Heart left ventricle (tissue), 16 donors: ENCODE results near the gene PLOD2. TPM values are rescaled to one million over a fixed set of nuclear protein-coding genes. Genes with fewer than 3 reads are reported as not detected.

Experiments used
- ATAC-seq, 4 donors: fragments of 200-7000 bp; cut with Tn5 transposase; one replicate each; pipeline ENCODE4 v1.9.1; 2020 to 2022; ENCODE audit warnings: moderate library complexity in 4 of 4, mild to moderate bottlenecking in 3 of 4, moderate number of reproducible peaks in 1 of 4
- DNase-seq, 5 donors: peaks; one replicate each; pipeline ENCODE4 v3.0.0-alpha.2; 2020
- H3K27ac ChIP-seq, 12 donors: fragments of 200-600 bp; sonication (generic) in 4 of 12; one replicate each; pipeline versions ENCODE4 v1.5.0 to v1.8.0; 2016 to 2022; ENCODE audit warnings: mild to moderate bottlenecking in 2 of 12
- H3K27me3 ChIP-seq, 9 donors: fragments of 200-600 bp; sonication (generic) in 2 of 9; one replicate each; pipeline versions ENCODE4 v1.5.1 to v1.8.0; 2016 to 2022; ENCODE audit warnings: mild to moderate bottlenecking in 3 of 9
- H3K36me3 ChIP-seq, 9 donors: fragments of 200-600 bp; sonication (generic) in 2 of 9; one replicate each; pipeline versions ENCODE4 v1.5.0 to v1.8.0; 2018 to 2022; ENCODE audit warnings: mild to moderate bottlenecking in 2 of 9
- H3K4me1 ChIP-seq, 12 donors: fragments of 200-600 bp; sonication (generic) in 4 of 12; one replicate each; pipeline versions ENCODE4 v1.5.0 to v1.8.0; 2016 to 2022; ENCODE audit warnings: mild to moderate bottlenecking in 3 of 12
- H3K4me3 ChIP-seq, 12 donors: fragments of 200-600 bp; sonication (generic) in 4 of 12; one replicate each; pipeline versions ENCODE4 v1.5.0 to v1.8.0; 2017 to 2022; ENCODE audit warnings: mild to moderate bottlenecking in 9 of 12, moderate library complexity in 4 of 12
- H3K9me3 ChIP-seq, 12 donors: fragments of 200-600 bp; sonication (generic) in 4 of 12; one replicate each; pipeline versions ENCODE4 v1.5.0 to v1.8.0; 2016 to 2022; ENCODE audit warnings: mild to moderate bottlenecking in 1 of 12
- POLR2A ChIP-seq, 2 donors: fragments of 450-650 bp; IDR thresholded peaks; one replicate each; pipeline ENCODE4 v1.6.1; 2017; ENCODE audit warnings: antibody characterized with exemption in 2 of 2, mild to moderate bottlenecking in 2 of 2, moderate library complexity in 2 of 2
- WGBS, 4 donors: extraction: QIAGEN DNeasy Blood & Tissue Kit in 2 of 4; methylation state at CpG; one replicate each; pipeline versions ENCODE4 v1.1.5 to v1.1.7; 2013 to 2018; 5-methylcytosine and 5-hydroxymethylcytosine counted together
- intact Hi-C, 10 donors: fragments of 100-400 bp; cut with DNase I; formaldehyde crosslinking; loops; one replicate each; pipeline versions ENCODE4 v1.11.1 to v1.14.2; 2022
- polyA plus RNA-seq, 2 donors: library from polyadenylated mRNA; stranded (reverse); fragments of 200-250 nt; gene quantifications; one replicate each; pipeline ENCODE4 v1.2.3, GENCODE V29; 2013
- total RNA-seq, 9 donors: library from RNA; depleted of rRNA in 2 of 9; stranded (reverse); fragments of >200 nt in 2 of 9; fragmentation: NEBNext Ultra II Directional in 3 of 9; extraction: Animal tissue kit (Norgen Biotek cat#: 25700) in 3 of 9; gene quantifications; one replicate each; pipeline versions ENCODE4 v1.1.0 to v1.2.4, GENCODE V29; 2016 to 2023
- TF ChIP-seq, protein P1 (sequence below), 12 donors: fragments of 200-600 bp; sonication (generic) in 4 of 12; IDR thresholded peaks; one replicate each; pipeline versions ENCODE4 v1.5.0 to v1.8.0; 2018 to 2022; ENCODE audit warnings: antibody characterized with exemption in 12 of 12, mild to moderate bottlenecking in 5 of 12
- donor health status: ischemic (EF 13 %, LVEDD 7.1; RV severe dilation, severe dysfunction).
- donor health status: healthy with polysubstance abuse.
- donor health status: DM: no; HTN: yes; CAD: no.
- donor health status: DM: no; HTN: no; CAD: no.
- donor health status: ischemic (EF 25% LVEDD 6.9; RV normal size, moderate dysfunction).
- donor health status: ischemic (EF 25% LVEDD 5.7; RV mildly dilated, moderate dysfunction).
- donor health status: healthy.
- donor health status: DM: yes; HTN: yes; CAD: no.
- donor health status: ischemic (EF 35%, LVEDD 5.7; RV mildly dilated, moderate dysfunction).
- donor health status: nonischemic (EF 11% LVEDD 7.7; RV severe dilation, severe dysfunction).
- donor health status: DM: yes; HTN: yes; CAD: no.
- donor health status: PGD.
- donor health status: ischemic (EF 29% LVEDD 5.4; RV normal size, mild dysfunction).
- donor health status: nonischemic (EF 23%, LVEDD 6.1; RV moderate dilation, normal function).

PLOD2 gene
- total and polyA plus RNA-seq, 11 donors, result 6.8 to 33.0 (median 17.9) TPM

DNA sequence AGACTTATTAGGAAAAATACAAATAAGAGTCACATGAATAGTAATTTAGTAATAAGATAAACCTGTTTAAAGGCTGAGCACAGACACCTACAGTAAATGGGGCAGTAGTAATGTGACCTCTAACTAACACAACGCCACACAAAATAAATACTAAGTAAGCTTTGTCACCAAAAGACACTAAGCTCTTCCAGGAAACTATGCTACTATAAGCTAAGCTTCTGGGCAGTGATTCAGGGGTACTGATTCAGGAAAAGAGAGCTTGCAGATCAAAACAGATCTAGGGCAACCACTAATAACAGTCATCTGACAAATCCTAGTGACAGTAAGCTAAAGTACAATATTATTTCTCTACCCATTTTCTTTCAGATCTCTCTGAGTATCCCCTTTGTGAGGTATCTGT, 68.8 kb downstream of the PLOD2 start:
- ATAC-seq (peak in 1 of 4 donors; percentile 16), DNase-seq (no peak)
- intact Hi-C loops, result loop anchor here in 1 of 10 donors (5.0 kb wide), 1 partner anchor 70 kb away; the partner anchor contains the start of gene PLOD2
- H3K4me1 ChIP-seq, result peaks cover 0 to 31% (median 9%) of the 10 kb centered on the region in 12 donors
- H3K36me3 ChIP-seq, result peaks cover 0 to 8% (median 0%) of the 10 kb centered on the region in 9 donors
- H3K27ac ChIP-seq, result no peak overlapping the region
- H3K27me3 ChIP-seq, result no peaks in the 10 kb centered on the region
- 47 to 66% (median 64%) methylated on average over 1 of the region's 1 CpG for WGBS, 4 donors
- no peak overlapping the region for H3K4me3 ChIP-seq
- no peak for TF ChIP-seq POLR2A (IDR thresholded peaks at IDR 0.05)
- TF ChIP-seq, protein P1, sequence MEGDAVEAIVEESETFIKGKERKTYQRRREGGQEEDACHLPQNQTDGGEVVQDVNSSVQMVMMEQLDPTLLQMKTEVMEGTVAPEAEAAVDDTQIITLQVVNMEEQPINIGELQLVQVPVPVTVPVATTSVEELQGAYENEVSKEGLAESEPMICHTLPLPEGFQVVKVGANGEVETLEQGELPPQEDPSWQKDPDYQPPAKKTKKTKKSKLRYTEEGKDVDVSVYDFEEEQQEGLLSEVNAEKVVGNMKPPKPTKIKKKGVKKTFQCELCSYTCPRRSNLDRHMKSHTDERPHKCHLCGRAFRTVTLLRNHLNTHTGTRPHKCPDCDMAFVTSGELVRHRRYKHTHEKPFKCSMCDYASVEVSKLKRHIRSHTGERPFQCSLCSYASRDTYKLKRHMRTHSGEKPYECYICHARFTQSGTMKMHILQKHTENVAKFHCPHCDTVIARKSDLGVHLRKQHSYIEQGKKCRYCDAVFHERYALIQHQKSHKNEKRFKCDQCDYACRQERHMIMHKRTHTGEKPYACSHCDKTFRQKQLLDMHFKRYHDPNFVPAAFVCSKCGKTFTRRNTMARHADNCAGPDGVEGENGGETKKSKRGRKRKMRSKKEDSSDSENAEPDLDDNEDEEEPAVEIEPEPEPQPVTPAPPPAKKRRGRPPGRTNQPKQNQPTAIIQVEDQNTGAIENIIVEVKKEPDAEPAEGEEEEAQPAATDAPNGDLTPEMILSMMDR (IDR thresholded peaks at IDR 0.05), result no peak
- no peaks in the 10 kb centered on the region for H3K9me3 ChIP-seq

DNA sequence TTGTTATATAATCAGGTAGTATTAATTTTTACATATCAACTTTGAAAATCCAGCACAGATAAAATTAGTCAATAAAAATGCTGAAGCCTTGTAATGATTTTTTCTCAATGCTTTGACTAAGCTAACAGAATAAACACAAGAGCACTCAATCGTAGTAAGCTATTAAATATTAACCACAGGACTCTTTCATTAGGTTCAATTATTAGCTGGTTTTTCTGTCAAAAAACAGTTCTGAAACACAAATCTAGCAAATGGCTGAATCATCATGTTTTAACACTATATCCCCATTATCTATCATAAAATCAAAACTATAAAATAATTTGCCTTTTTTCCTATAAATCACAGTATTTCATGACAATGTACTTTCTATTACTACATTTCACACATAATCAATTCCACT, 69.6 kb downstream of the PLOD2 start:
- 91 to 100% (median 93%) methylated on average over 1 of the region's 1 CpG for WGBS, 4 donors
- no peaks in the 10 kb centered on the region for H3K27me3 ChIP-seq
- intact Hi-C loops, result loop anchor here in 1 of 10 donors (5.0 kb wide), 1 partner anchor 71 kb away; the partner anchor contains the start of gene PLOD2

DNA sequence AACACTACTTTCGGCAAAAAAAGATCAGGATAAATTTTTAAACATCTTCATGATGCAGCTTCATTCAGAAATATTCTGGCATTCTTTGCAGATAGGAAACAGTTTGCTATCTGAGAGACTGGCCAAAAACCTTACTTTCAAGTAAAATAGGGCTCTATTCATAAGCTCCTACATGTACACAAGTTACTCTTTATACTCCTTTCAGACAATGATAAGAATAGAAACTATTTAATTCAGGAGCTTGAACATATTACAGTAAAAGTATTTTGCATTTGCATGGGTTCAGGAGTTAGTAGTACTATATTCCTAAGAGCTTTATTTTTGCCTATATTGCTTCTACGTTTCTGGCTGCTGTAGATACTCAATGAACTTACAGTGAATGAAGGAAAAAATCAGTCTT, 70.5 kb downstream of the PLOD2 start:
- H3K27ac ChIP-seq, result no peak overlapping the region
- TF ChIP-seq POLR2A (IDR thresholded peaks at IDR 0.05), result no peak
- TF ChIP-seq, protein P1 (IDR thresholded peaks at IDR 0.05), result no peak
- H3K9me3 ChIP-seq, result no peaks in the 10 kb centered on the region
- DNase-seq, result no peak
- H3K27me3 ChIP-seq, result no peaks in the 10 kb centered on the region
- WGBS, 4 donors, result 78 to 82% (median 81%) methylated on average over 2 of the region's 2 CpGs
- no peak for ATAC-seq
- intact Hi-C loops, result loop anchor here in 1 of 10 donors (5.0 kb wide), 1 partner anchor 72 kb away; the partner anchor contains the start of gene PLOD2
- peaks cover 0 to 31% (median 9%) of the 10 kb centered on the region in 12 donors for H3K4me1 ChIP-seq
- peaks cover 0 to 11% (median 3%) of the 10 kb centered on the region in 9 donors for H3K36me3 ChIP-seq
- H3K4me3 ChIP-seq, result no peak overlapping the region

More for the DNA sequence above, 69.6 kb downstream of the PLOD2 start:
- H3K9me3 ChIP-seq, result no peaks in the 10 kb centered on the region
- H3K4me3 ChIP-seq, result no peak overlapping the region
- no peak overlapping the region for H3K27ac ChIP-seq
- DNase-seq (no peak), ATAC-seq (no peak)
- no peak for TF ChIP-seq POLR2A (IDR thresholded peaks at IDR 0.05)
- TF ChIP-seq, protein P1 (IDR thresholded peaks at IDR 0.05), result no peak
- peaks cover 0 to 31% (median 9%) of the 10 kb centered on the region in 12 donors for H3K4me1 ChIP-seq
- peaks cover 0 to 8% (median under 1%) of the 10 kb centered on the region in 9 donors for H3K36me3 ChIP-seq

DNA sequence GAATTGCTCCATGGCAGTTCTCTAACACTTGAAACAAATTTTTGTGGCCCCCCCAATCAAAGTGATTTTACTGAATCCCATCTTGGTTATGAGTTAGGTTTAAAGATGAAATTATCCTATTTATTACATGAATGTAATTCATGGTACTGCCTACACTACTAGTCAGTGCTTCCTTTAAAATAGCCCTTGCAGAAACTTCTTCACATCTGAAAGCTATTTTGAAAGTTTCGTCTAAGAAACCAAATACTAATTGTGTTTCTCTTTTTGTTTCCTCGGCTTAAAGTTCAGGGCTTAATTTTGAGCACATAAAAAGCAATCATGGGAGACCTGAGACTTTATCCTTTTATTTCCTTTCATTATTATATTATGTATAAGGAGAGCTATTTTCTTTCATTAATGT, 72.1 kb downstream of the PLOD2 start:
- Histone ChIP-seq H3K36me3 (peaks cover 0 to 17% (median 3%) of the 10 kb centered on the region in 9 donors), H3K27ac (no peak overlapping the region), H3K27me3 (no peaks in the 10 kb centered on the region), H3K4me3 (no peak overlapping the region), H3K9me3 (no peaks in the 10 kb centered on the region), H3K4me1 (peaks cover 0 to 27% (median 5%) of the 10 kb centered on the region in 12 donors)
- no peak for ATAC-seq
- no peak for DNase-seq
- TF ChIP-seq POLR2A (IDR thresholded peaks at IDR 0.05), result no peak
- TF ChIP-seq, protein P1 (IDR thresholded peaks at IDR 0.05), result no peak
- 88 to 96% (median 93%) methylated on average over 2 of the region's 2 CpGs for WGBS, 4 donors
- intact Hi-C loops, result loop anchor here in 1 of 10 donors (10.0 kb wide), 1 partner anchor 46 kb away; no protein-coding TSS in a partner anchor
